Skin epidermis (tissue), 12 donors: ENCODE measurements around the gene UBE2H.
"Not testable (repeated sequence)": the region's sequence is repeated elsewhere in the genome, so short reads cannot be mapped to it uniquely, and the experiment has no call there.

ENCODE experiments used
- H3K27ac ChIP-seq, 21 experiments: fragments of 200-600 bp; sonication (generic) in 11 of 21; one replicate each; pipeline ENCODE4 v1.5.0; 2020; ENCODE audit warnings: mild to moderate bottlenecking in 3 of 21, inconsistent platforms in 2 of 21, moderate library complexity in 2 of 21
- H3K4me3 ChIP-seq, 7 experiments: fragments of 200-600 bp; sonication (generic) in 2 of 7; one replicate each; pipeline ENCODE4 v1.5.0; 2020; ENCODE audit warnings: inconsistent platforms in 2 of 7, mild to moderate bottlenecking in 2 of 7, moderate library complexity in 1 of 7

Gene UBE2H

GRCh38 chr7:129799350-129799955 is 153.3 kb downstream of the UBE2H start:
- Histone ChIP-seq H3K27ac (no peak overlapping the region), H3K4me3 (no peak overlapping the region)

GRCh38 chr7:129798616-129799349 is 154.0 kb downstream of the UBE2H start:
- no peak overlapping the region for H3K4me3 ChIP-seq
- H3K27ac ChIP-seq: no peak overlapping the region

- no peak overlapping the region for H3K27ac ChIP-seq
- H3K4me3 ChIP-seq: no peak overlapping the region
These were observed 155.5 kb downstream of the UBE2H start for GRCh38 chr7:129797214-129797789.

DNA sequence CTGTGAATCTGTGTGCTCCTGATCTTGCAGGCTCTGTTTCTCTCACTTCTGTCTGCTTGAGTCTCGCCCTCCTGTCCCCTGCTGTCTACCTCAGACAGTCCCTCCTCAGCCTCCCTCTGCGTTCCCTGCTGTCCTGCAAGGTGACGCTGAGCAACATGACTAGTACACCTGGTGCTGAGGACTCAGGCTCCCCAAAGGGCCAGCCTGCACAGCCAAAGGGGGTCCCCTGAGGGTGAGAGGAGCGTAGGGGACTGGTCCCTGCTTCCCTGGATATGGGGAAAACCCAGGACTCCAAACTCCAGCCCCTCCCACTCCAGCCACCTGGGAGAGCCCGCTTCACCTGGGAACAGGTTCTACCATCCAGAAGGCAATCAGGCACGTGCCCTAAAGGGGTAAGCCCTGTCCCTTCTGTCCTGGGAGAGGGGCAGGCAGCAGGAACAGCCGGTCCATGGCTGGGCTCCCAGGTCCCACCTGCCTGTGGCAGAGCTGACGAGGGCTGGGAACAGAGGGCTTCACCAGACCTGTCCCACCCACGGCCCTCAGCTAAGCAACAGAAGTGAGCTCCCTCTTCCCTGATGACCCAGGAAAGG is 156.5 kb downstream of the UBE2H start:
- no peak overlapping the region for H3K27ac ChIP-seq
- no peak overlapping the region for H3K4me3 ChIP-seq

DNA sequence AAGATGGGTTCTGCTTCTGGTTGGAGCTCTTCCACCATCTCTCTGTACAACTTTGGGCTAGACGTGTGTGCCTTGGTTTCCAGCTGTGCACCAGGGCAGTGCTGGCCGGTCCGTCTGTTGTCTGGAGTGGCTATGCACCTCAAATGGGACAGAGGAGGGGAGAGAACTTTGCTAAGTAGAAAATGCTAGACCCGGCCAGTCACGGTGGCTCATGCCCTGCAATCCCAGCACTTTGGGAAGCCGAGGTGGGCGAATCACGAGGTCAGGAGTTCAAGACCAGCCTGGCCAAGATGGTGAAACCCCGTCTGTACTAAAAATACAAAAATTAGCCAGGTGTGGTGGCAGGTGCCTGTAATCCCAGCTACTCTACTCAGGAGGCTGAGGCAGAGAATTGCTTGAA is 158.3 kb downstream of the UBE2H start:
- not testable (repeated sequence) for H3K27ac ChIP-seq, H3K4me3 ChIP-seq

DNA sequence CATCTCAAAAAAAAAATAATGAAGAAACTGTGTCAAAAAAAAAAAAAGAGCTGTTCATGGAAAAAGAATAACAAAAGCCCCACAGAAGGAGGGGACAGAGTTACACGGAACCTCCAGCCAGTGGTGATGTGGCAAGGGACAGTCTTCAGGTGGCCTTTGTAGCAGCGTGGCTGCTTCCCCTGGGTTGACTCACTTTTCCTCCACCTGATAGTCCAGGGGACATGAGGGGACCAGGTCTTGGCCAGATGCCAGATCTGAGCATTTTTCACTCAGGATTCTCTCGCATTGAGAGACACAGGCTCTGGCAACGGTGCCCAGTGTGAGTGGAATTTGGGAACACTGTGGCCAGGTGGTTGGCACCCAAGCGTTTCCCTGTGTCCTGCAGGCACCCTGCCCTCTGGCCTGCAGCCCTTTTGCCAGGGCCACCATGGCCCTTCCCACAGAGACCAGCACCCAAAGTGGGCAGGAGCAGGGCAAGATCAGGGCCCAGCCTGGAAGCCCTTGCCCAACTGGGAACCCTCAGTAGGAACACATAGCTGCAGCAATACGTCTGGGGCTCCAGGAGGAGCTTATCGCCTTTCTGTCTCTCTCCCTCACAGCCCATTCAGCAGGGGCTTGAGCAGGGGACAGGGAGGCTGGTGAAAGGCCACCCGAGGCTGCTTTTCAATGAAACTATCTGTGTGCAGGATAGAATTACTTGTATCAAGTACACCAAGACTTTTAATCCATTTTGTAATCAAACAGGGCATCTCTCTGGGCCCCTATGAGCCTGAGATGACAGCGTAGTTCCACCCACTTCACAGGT is 159.1 kb downstream of the UBE2H start:
- no peak overlapping the region for H3K27ac ChIP-seq

GRCh38 chr7:129792721-129793120 is 160.0 kb downstream of the UBE2H start:
- Histone ChIP-seq H3K4me3 (no peak overlapping the region), H3K27ac (no peak overlapping the region)

More for the DNA sequence above, 159.1 kb downstream of the UBE2H start:
- H3K4me3 ChIP-seq: no peak overlapping the region

GRCh38 chr7:129790136-129790535 is 162.6 kb downstream of the UBE2H start:
- H3K4me3 ChIP-seq: no peak overlapping the region
- H3K27ac ChIP-seq: no peak overlapping the region

DNA sequence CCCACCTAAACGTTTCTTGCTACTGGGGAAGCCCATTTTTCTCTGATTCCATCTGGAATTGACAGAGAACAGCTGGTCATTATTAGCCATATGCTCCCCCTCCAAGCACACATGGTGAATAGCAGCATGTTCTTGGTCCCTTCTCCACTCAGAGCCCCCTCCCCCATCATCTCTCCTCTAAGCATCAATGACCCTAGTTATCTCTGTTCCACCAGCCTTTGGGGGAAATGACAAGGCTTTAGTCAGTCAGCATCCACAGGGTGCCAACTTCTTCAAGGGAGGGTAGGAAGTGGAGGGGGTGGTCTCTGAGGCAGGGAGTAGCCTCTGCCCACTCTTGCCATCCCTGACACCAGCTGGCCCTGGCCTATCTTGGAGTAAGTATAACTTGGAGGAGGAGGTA is 163.1 kb downstream of the UBE2H start:
- Histone ChIP-seq H3K27ac (no peak overlapping the region), H3K4me3 (no peak overlapping the region)

GRCh38 chr7:129789000-129789399 is 163.8 kb downstream of the UBE2H start:
- no peak overlapping the region for H3K27ac ChIP-seq
- H3K4me3 ChIP-seq: no peak overlapping the region

DNA sequence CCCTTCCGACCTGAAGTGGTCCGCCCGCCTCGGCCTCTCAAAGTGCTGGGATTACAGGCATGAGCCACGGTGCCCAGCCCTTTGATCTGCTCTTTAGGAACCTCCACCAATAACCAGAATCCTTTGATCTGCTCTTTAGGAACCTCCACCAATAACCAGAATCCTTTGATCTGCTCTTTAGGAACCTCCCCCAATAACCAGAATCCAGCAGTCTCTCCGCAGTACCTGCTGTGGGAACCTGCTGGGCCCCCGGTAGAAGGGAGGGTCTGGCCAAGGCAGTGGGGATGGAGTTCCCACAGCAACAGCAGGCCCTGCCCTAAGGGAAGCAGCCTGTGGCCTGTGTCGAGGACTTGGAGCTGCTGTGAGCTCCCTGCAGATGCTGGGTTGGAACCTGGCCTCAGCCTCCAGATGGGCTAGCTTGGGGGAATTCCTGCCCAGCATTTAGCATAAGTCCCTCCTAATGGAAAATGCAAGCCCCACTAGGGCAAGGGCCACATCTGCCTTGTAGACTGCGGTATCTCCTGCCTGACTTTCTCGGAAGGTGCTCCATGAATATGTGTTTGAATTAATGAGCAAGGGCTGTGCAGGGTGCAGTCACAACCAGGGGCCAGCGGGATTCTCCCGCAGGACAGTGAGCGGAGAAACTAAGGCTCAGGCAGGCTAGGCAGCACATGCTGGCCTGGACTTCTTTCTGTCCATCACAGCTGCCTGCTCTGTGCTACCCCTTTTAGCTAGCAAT is 165.8 kb downstream of the UBE2H start:
- Histone ChIP-seq H3K27ac (no peak overlapping the region), H3K4me3 (no peak overlapping the region)

GRCh38 chr7:129785685-129786514 is 166.9 kb downstream of the UBE2H start:
- Histone ChIP-seq H3K4me3 (no peak overlapping the region), H3K27ac (no peak overlapping the region)

DNA sequence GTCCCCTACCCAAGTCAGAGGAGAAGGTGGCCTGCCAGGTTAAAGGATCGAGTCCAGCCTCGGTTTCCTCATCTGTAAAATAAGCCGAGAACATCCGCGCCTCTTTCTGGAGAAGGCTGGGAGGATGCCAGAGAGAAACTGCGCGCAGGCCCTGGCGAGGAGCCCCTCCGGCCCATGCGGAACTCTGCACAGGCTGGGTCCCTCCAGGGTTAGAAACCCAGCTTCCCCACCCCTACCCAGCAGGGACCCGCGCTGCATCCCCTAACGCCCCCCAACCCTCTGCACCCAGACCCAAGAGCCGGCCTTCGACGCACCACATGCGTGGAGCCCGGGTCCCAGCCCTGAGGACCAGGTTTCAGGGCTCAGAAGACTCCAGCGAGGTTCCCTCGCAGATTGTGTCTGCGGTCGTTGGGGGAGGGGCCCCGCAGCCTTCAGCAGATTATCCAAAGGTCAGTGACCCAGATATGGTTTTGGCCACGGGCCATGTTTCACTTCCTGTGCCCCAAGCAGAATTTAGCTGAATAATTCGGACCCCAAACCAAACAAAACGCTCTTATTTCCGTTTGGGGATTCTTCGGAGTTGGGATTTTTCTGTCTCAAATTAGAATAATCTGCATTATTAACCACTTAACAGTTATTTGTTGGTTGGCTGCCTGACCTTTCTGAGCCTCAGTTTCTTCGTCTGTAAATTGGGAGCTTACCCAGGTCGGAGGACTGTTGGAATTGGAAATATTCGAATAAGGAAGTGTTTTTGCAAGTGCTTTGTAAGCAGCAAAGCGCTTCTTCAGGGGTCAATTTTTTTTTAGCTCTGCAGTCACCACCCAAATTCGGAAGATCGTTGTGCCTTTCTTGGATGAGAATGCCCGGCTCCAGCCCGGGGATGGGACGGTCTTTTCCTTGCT is 167.7 kb downstream of the UBE2H start:
- no peak overlapping the region for H3K4me3 ChIP-seq
- H3K27ac ChIP-seq: no peak overlapping the region

- H3K27ac ChIP-seq: no peak overlapping the region
- no peak overlapping the region for H3K4me3 ChIP-seq
These were observed 168.3 kb downstream of the UBE2H start for GRCh38 chr7:129784437-129784782.

DNA sequence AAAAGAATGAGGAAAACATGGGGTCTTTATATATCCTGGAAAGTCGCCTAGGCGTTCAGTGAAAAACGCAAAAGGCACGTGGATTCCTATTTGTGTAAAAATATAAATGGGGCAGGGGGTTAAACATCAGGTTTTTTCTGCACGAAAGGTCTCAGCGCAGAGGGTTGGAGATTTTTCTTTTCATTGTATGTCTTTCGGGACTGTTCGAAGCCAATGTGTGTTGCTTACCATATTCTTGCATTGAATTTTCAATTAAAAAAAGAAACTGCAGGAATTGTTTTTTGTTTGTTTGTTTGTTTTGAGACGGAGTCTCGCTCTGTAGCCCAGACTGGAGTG is 169.2 kb downstream of the UBE2H start:
- no peak overlapping the region for H3K4me3 ChIP-seq
- H3K27ac ChIP-seq: no peak overlapping the region

DNA sequence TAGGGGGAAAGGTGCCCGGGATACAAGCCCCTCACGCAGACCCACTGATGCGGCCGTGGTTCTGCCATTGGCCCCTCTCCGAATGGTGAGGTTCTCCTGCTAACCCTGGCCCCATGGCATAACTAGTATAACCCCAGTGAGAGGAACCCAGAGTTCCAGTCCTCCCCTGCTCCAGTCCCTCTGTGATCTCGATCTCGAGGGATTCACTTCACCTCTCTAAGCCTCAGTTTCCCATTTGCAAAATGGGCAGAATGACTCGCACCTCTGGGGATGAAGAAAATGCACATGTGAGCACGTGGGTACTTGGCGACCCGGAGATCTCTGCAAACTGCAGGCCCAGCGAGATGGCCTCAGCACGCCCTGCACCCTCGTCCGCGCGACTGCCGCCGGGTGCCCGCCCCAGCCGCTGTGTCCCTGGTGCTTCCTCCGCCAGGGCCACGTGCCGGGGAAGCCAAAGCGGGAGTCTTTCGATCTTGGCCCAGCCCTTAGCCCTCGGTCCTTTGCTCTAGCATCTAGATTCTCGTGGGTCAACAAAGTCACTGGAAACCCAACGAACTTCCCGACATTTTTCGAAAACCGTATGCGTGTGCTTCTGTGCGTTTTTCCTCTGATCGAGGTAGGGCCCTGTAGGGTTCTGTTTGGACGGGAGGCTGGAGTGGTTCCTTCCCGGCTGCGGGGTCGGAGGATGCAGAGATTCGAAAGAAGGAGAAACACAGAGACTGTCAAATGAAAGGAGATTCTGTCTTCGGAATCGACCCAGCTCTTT is 169.8 kb downstream of the UBE2H start:
- Histone ChIP-seq H3K27ac (no peak overlapping the region), H3K4me3 (no peak overlapping the region)
